GM18861 (cell line): ENCODE results near the gene SLC25A45.
"Not testable (repeated sequence)": the region's sequence is repeated elsewhere in the genome, so short reads cannot be mapped to it uniquely, and the experiment has no call there.

Experiments
- ATAC-seq: cut with Tn5 transposase; IDR thresholded peaks from one replicate; pipeline ENCODE4 v1.9.1; 2021; ENCODE audit not compliant: unreplicated experiment

The SLC25A45 gene

GRCh38 chr11:65363770-65364169, 18.7 kb downstream of the SLC25A45 start:
- no peak for ATAC-seq

- no peak for ATAC-seq
Observed at GRCh38 chr11:65362966-65363365, 19.5 kb downstream of the SLC25A45 start.

- ATAC-seq: no peak
Observed at GRCh38 chr11:65362320-65362931, 20.0 kb downstream of the SLC25A45 start.

GRCh38 chr11:65357856-65358356, 24.5 kb downstream of the SLC25A45 start:
- no peak for ATAC-seq

- no peak for ATAC-seq
Observed at GRCh38 chr11:65356394-65356972, 26.0 kb downstream of the SLC25A45 start.

- ATAC-seq: no peak
Observed at GRCh38 chr11:65355776-65356393, 26.6 kb downstream of the SLC25A45 start.

- ATAC-seq: peak; percentile 17
Observed at GRCh38 chr11:65355013-65355775, 27.3 kb downstream of the SLC25A45 start.

GRCh38 chr11:65354265-65355012, 28.0 kb downstream of the SLC25A45 start, which contains the start of gene TIGD3:
TIGD3 (plus strand) TSS chr11:65354751; CDS start chr11:65355809, 1,058 bp downstream.
- ATAC-seq: peak; percentile 59

GRCh38 chr11:65353900-65354264, 28.6 kb downstream of the SLC25A45 start:
- ATAC-seq: no peak

- ATAC-seq: no peak
Observed at GRCh38 chr11:65353376-65353775, 29.1 kb downstream of the SLC25A45 start.

- ATAC-seq: no peak
Observed at GRCh38 chr11:65352783-65353182, 29.7 kb downstream of the SLC25A45 start.

- no peak for ATAC-seq
Observed at GRCh38 chr11:65351511-65351910, 30.9 kb downstream of the SLC25A45 start.

- ATAC-seq: no peak
Observed at GRCh38 chr11:65341856-65342255, 40.6 kb downstream of the SLC25A45 start.

GRCh38 chr11:65340226-65340625, 42.2 kb downstream of the SLC25A45 start:
- ATAC-seq: no peak

- ATAC-seq: no peak
Observed at GRCh38 chr11:65338676-65339075, 43.8 kb downstream of the SLC25A45 start.

GRCh38 chr11:65334696-65335295, 47.6 kb downstream of the SLC25A45 start:
- no peak for ATAC-seq

GRCh38 chr11:65332591-65332990, 49.9 kb downstream of the SLC25A45 start:
- not testable (repeated sequence) for ATAC-seq

- ATAC-seq: no peak
Observed at GRCh38 chr11:65330544-65330943, 51.9 kb downstream of the SLC25A45 start.

GRCh38 chr11:65329944-65330403, 52.5 kb downstream of the SLC25A45 start:
- ATAC-seq: no peak

GRCh38 chr11:65329478-65329877, 53.0 kb downstream of the SLC25A45 start:
- ATAC-seq: no peak
